HepG2 (cell line): ENCODE results near the gene IZUMO2. TPM values are rescaled to one million over a fixed set of nuclear protein-coding genes. Genes with fewer than 3 reads are reported as not detected.

Experiments
- ATAC-seq: fragments of 200-7000 bp; cut with Tn5 transposase; 3 replicates; pipeline ENCODE4 v1.9.1; 2020; ENCODE audit warnings: mild to moderate bottlenecking, moderate library complexity
- Bru-seq: library from RNA; stranded (reverse); fragments of 400-500 nt; gene quantifications from one replicate; lab custom pipeline; 2021; lab: Mats Ljungman, UMichigan
- BruChase-seq, 2 experiments: library from RNA; stranded (reverse); fragments of 400-500 nt; gene quantifications; one replicate each; lab custom pipeline; 2021; lab: Mats Ljungman, UMichigan
- BruUV-seq: library from RNA; stranded (reverse); fragments of 400-500 nt; replicated peaks from 2 replicates; lab custom pipeline; 2021; lab: Mats Ljungman, UMichigan
- CTCF ChIA-PET: fragments of 300-600 bp; formaldehyde crosslinking; extraction: SDS; loops from one replicate; lab custom pipeline; 2021; ENCODE audit warnings: low total read pairs, inconsistent platforms, low intra/inter-chr PET ratio; lab: Yijun Ruan, JAX
- POLR2A ChIA-PET: fragments of 350-600 bp; sonication (Branson Sonifier 250); formaldehyde crosslinking; loops from one replicate; lab custom pipeline; 2020; ENCODE audit warnings: antibody characterized with exemption, inconsistent platforms; lab: Yijun Ruan, JAX
- DNase-seq: peaks from one replicate; pipeline ENCODE4 v3.0.0-alpha.2; 2015; ENCODE audit warnings: low spot score
- FAIRE-seq: peaks from 3 replicates; lab custom pipeline; 2011; peaks lifted over from hg19 to GRCh38; lab: Jason Lieb, UNC
- H2AFZ ChIP-seq: one replicate; pipeline ENCODE4 v1.6.1; 2011; ENCODE audit warnings: low read length, inconsistent platforms
- H3K27ac ChIP-seq: fragments of 300-600 bp; 3 replicates; pipeline ENCODE4 v1.8.0; 2011; ENCODE audit warnings: mixed run types, mild to moderate bottlenecking, mixed read lengths, low read length, inconsistent platforms; ENCODE audit not compliant: insufficient read depth; ENCODE audit errors: extremely low read length
- H3K27me3 ChIP-seq, 2 experiments: fragments of 200-600 bp in 1 of 2; 2 replicates in 1 of 2; 3 replicates in 1 of 2; pipeline versions ENCODE4 v1.6.0 to v1.8.0; 2011; ENCODE audit warnings: low read length in 2 of 2, mild to moderate bottlenecking in 2 of 2, moderate library complexity in 2 of 2, inconsistent platforms in 1 of 2; ENCODE audit not compliant: insufficient read depth in 2 of 2, control insufficient read depth in 1 of 2
- H3K36me3 ChIP-seq, 2 experiments: fragments of 200-600 bp in 1 of 2; replicated peaks in 1 of 2; 2 replicates in 1 of 2; 3 replicates in 1 of 2; pipeline versions ENCODE4 v1.5.1 to v1.8.0; 2011; ENCODE audit warnings: low read length in 2 of 2, inconsistent platforms in 1 of 2; ENCODE audit not compliant: insufficient read depth in 2 of 2, control insufficient read depth in 1 of 2
- H3K4me1 ChIP-seq: 2 replicates; pipeline ENCODE4 v1.5.1; 2012; ENCODE audit warnings: low read length, inconsistent platforms; ENCODE audit not compliant: insufficient read depth
- H3K4me2 ChIP-seq: 2 replicates; pipeline ENCODE4 v1.6.0; 2011; ENCODE audit warnings: low read depth, low read length, inconsistent platforms
- H3K4me3 ChIP-seq, 3 experiments: fragments of 200-600 bp in 1 of 3; sonication (generic), shearing (Covaris generic) in 1 of 3; replicated peaks in 1 of 3; 2 replicates each; pipeline ENCODE4 v1.5.1; 2011 to 2016; ENCODE audit warnings: low read length in 3 of 3, inconsistent platforms in 2 of 3, low read depth in 2 of 3, mild to moderate bottlenecking in 2 of 3, control low read depth in 1 of 3, mixed read lengths in 1 of 3; ENCODE audit not compliant: insufficient read depth in 1 of 3
- H3K79me2 ChIP-seq: one replicate; pipeline ENCODE4 v1.6.1; 2011; ENCODE audit warnings: low read length, inconsistent platforms; ENCODE audit not compliant: insufficient read depth
- H3K9ac ChIP-seq: 2 replicates; pipeline ENCODE4 v1.6.0; 2011; ENCODE audit warnings: mild to moderate bottlenecking, low read depth, low read length, inconsistent platforms; ENCODE audit not compliant: insufficient read depth
- H3K9me3 ChIP-seq: 2 replicates; pipeline ENCODE4 v1.5.1; 2012; ENCODE audit warnings: mild to moderate bottlenecking, low read length
- H4K20me1 ChIP-seq: 2 replicates; pipeline ENCODE4 v1.6.0; 2011; ENCODE audit warnings: inconsistent platforms, mild to moderate bottlenecking, low read length, moderate library complexity; ENCODE audit not compliant: insufficient read depth
- CREB1 ChIP-seq, 2 experiments: fragments of 450-650 bp in 1 of 2; IDR thresholded peaks; 2 replicates each; pipeline ENCODE4 v1.6.1; 2016 to 2017; ENCODE audit warnings: control low read depth in 1 of 2, mild to moderate bottlenecking in 1 of 2, missing compliant biosample characterization in 1 of 2, missing genetic modification characterization in 1 of 2
- DBP ChIP-seq: sonication (generic); formaldehyde crosslinking; IDR thresholded peaks from 2 replicates; pipeline ENCODE4 v1.4.0; 2020; ENCODE audit warnings: missing genetic modification reagents; ENCODE audit errors: not compliant biosample characterization
- HOMEZ ChIP-seq: IDR thresholded peaks from 2 replicates; pipeline ENCODE4 v1.6.1; 2016; ENCODE audit warnings: low read depth
- REXO4 ChIP-seq: sonication (generic); formaldehyde crosslinking; IDR thresholded peaks from 2 replicates; pipeline ENCODE4 v1.8.0; 2022; ENCODE audit warnings: missing genetic modification reagents, mild to moderate bottlenecking, borderline replicate concordance
- TFAP4 ChIP-seq: sonication (generic); IDR thresholded peaks from 2 replicates; pipeline ENCODE4 v1.6.1; 2016; ENCODE audit warnings: low read depth, borderline replicate concordance
- ZNF329 ChIP-seq: sonication (generic); formaldehyde crosslinking; IDR thresholded peaks from 2 replicates; pipeline ENCODE4 v1.9.0; 2021; ENCODE audit warnings: low read depth, mild to moderate bottlenecking, missing genetic modification reagents
- ZNF703 ChIP-seq: sonication (generic); formaldehyde crosslinking; IDR thresholded peaks from 2 replicates; pipeline ENCODE4 v1.5.1; 2020; ENCODE audit warnings: missing genetic modification reagents, mild to moderate bottlenecking, moderate library complexity, borderline replicate concordance
- WGBS: methylation state at CpG from one replicate; pipeline ENCODE4 v1.1.6; 2017; ENCODE audit warnings: low lambda C conversion rate; 5-methylcytosine and 5-hydroxymethylcytosine counted together
- in situ Hi-C: cut with HindIII; loops from 2 replicates; pipeline ENCODE4 v1.10.0; 2017; ENCODE audit warnings: low pct_unique_long_range_greater_than_20kb; ENCODE audit not compliant: extremely low pct_ligation_motif_present
- intact Hi-C: fragments of 100-400 bp; cut with micrococcal nuclease; formaldehyde crosslinking; loops from one replicate; pipeline ENCODE4 v1.10.0; 2022; ENCODE audit not compliant: unreplicated experiment
- long read RNA-seq, 2 experiments: library from RNA in 1 of 2; library from polyadenylated mRNA in 1 of 2; stranded (forward) in 1 of 2; unstranded in 1 of 2; transcript quantifications; one replicate each; pipeline ENCODE4 v2.0.0, GENCODE V29; 2019 to 2022
- polyA minus RNA-seq, 3 experiments: library from RNA; depleted of rRNA, polyadenylated mRNA; stranded (reverse); fragments of >200 nt; gene quantifications; 2 replicates each; pipeline ENCODE4 v1.2.3, GENCODE V29; 2011; ENCODE audit warnings: low replicate concordance in 1 of 3
- polyA plus RNA-seq, 8 experiments: library from polyadenylated mRNA; depleted of rRNA in 3 of 8; stranded (reverse) in 7 of 8; unstranded in 1 of 8; fragments of >200 nt; fragmentation: Illumina TruSeq in 4 of 8; extraction: Trizol in 4 of 8; gene quantifications; 2 replicates each; pipeline versions ENCODE4 v1.2.1 to v1.2.3, GENCODE V29; 2011 to 2016; ENCODE audit warnings: low read depth in 4 of 8, missing spikeins in 1 of 8, mixed read lengths in 1 of 8; ENCODE audit not compliant: insufficient read depth in 1 of 8
- total RNA-seq, 5 experiments: library from RNA; depleted of rRNA; stranded (reverse); fragments of >200 nt; fragmentation: Illumina TruSeq; extraction: Trizol; gene quantifications; 2 replicates each; pipeline ENCODE4 v1.2.3, GENCODE V29; 2016; ENCODE audit warnings: low read depth in 1 of 5

Gene IZUMO2
- not detected in 2 replicates for total RNA-seq (2016; rRNA removed; fragmentation: Illumina TruSeq; extraction: Trizol)
- total RNA-seq (2016; cell fraction: cytosol; rRNA removed; fragmentation: Illumina TruSeq; extraction: Trizol; ENCODE audit: low read depth), result not detected in 2 replicates
- not detected in 2 replicates for total RNA-seq (2016; cell fraction: insoluble cytoplasmic fraction; rRNA removed; fragmentation: Illumina TruSeq; extraction: Trizol)
- not detected in 2 replicates for total RNA-seq (2016; cell fraction: membrane; rRNA removed; fragmentation: Illumina TruSeq; extraction: Trizol)
- not detected in 2 replicates for total RNA-seq (2016; cell fraction: nucleus; rRNA removed; fragmentation: Illumina TruSeq; extraction: Trizol)
- not detected in 2 replicates for polyA plus RNA-seq (2011; rRNA removed)
- not detected in 2 replicates for polyA plus RNA-seq (2011; cell fraction: cytosol; rRNA removed)
- polyA plus RNA-seq (2011; cell fraction: nucleus; rRNA removed), result not detected in 2 replicates
- polyA plus RNA-seq (2012), result not detected in 2 replicates
- polyA plus RNA-seq (2016; cell fraction: cytosol; fragmentation: Illumina TruSeq; extraction: Trizol; ENCODE audit: low read depth), result not detected in 2 replicates
- not detected in 2 replicates for polyA plus RNA-seq (2016; cell fraction: insoluble cytoplasmic fraction; fragmentation: Illumina TruSeq; extraction: Trizol; ENCODE audit: low read depth)
- polyA plus RNA-seq (2016; cell fraction: membrane; fragmentation: Illumina TruSeq; extraction: Trizol; ENCODE audit: low read depth), result not detected in 2 replicates
- polyA plus RNA-seq (2016; cell fraction: nucleus; fragmentation: Illumina TruSeq; extraction: Trizol; ENCODE audit: insufficient read depth, low read depth), result not detected in 2 replicates
- polyA minus RNA-seq (2011; rRNA and poly(A)+ RNA removed; ENCODE audit: low replicate concordance), result not detected in 2 replicates
- not detected in 2 replicates for polyA minus RNA-seq (2011; cell fraction: cytosol; rRNA and poly(A)+ RNA removed)
- not detected in 2 replicates for polyA minus RNA-seq (2011; cell fraction: nucleus; rRNA and poly(A)+ RNA removed)
- not detected for Bru-seq, nascent RNA
- BruChase-seq, experiment 1, labeled RNA remaining after a 6-hour chase, result not detected
- not detected for BruChase-seq, experiment 2, labeled RNA remaining after a 2-hour chase
- long read RNA-seq, experiment 1, result 0 reads
- long read RNA-seq, experiment 2, result 0 reads

- Histone ChIP-seq H3K4me2 (no peak within 1 kb of the TSS), H4K20me1 (no peaks in the 10 kb centered on the region), H3K36me3 (no peaks in the 10 kb centered on the region), H3K9ac (no peak within 1 kb of the TSS), H3K4me3 (no peak within 1 kb of the TSS), H2AFZ (no peak within 1 kb of the TSS), H3K27me3 (peaks cover 0 to 1% of the 10 kb centered on the region in 2 experiments; a peak in 2 of 5 replicates), H3K79me2 (no peaks in the 10 kb centered on the region)
- DNase-seq (no peak), ATAC-seq (no peak)
- intact Hi-C loops, result no loop called here
- POLR2A ChIA-PET, result no interaction called here
- in situ Hi-C loops, result no loop called here
- CTCF ChIA-PET, result no interaction called here
- BruUV-seq, result no TSS peak
- TF ChIP-seq CREB1 (IDR thresholded peaks at IDR 0.05) (peak; percentile 96), CREB1 (CRISPR knock-in tag; IDR thresholded peaks at IDR 0.05) (no peak), HOMEZ (CRISPR knock-in tag) (no peak), DBP (CRISPR knock-in tag) (no peak), TFAP4 (no peak), REXO4 (CRISPR knock-in tag) (no peak), ZNF329 (CRISPR knock-in tag) (no peak), ZNF703 (CRISPR knock-in tag) (no peak)
- TF ChIP-seq, all 625 proteins: peak for 1
- no peak within 1 kb of the TSS for H3K27ac ChIP-seq
- no peaks in the 10 kb centered on the region for H3K4me1 ChIP-seq
- no peaks in the 10 kb centered on the region; the same call in 1 of the 2 replicates for H3K9me3 ChIP-seq
- no peak for FAIRE-seq
- 59% methylated on average over 11 of the region's 26 CpGs for WGBS
These were observed at the start of gene IZUMO2 for GRCh38 chr19:50162988-50163387. Gene IZUMO2, minus strand, starts transcription at chr19:50163281. Its CDS starts 87 bp downstream, at chr19:50163194.
